BJ (cell line): ENCODE data around the gene SCD5. TPM values are rescaled to one million over a fixed set of nuclear protein-coding genes. Genes with fewer than 3 reads are reported as not detected.

Experiments used
- CTCF ChIA-PET: fragments of 350-600 bp; formaldehyde crosslinking; extraction: SDS; loops from one replicate; lab custom pipeline; 2021; ENCODE audit warnings: antibody characterized with exemption, inconsistent platforms; lab: Yijun Ruan, JAX
- POLR2A ChIA-PET: fragments of 300-600 bp; sonication (Branson Sonifier 250); formaldehyde crosslinking; extraction: SDS; loops from one replicate; lab custom pipeline; 2021; ENCODE audit warnings: antibody characterized with exemption; lab: Charles Lee
- DNase-seq: peaks from one replicate; pipeline ENCODE4 v3.0.0-alpha.2; 2011; ENCODE audit warnings: low read depth
- H3K27me3 ChIP-seq: 2 replicates; pipeline ENCODE4 v1.6.0; 2011; ENCODE audit warnings: low read length; ENCODE audit not compliant: control insufficient read depth, insufficient read depth
- H3K36me3 ChIP-seq: 2 replicates; pipeline ENCODE4 v1.5.1; 2011; ENCODE audit warnings: low read length; ENCODE audit not compliant: control insufficient read depth, insufficient read depth
- H3K4me3 ChIP-seq: 2 replicates; pipeline ENCODE4 v1.5.1; 2011; ENCODE audit warnings: low read depth, mild to moderate bottlenecking, control low read depth, low read length
- CTCF ChIP-seq: IDR thresholded peaks from 2 replicates; pipeline ENCODE4 v1.5.1; 2011; ENCODE audit warnings: low read depth, mild to moderate bottlenecking, control low read depth, inconsistent platforms, low read length, moderate library complexity; ENCODE audit not compliant: insufficient read depth
- polyA plus RNA-seq: library from polyadenylated mRNA; depleted of rRNA; stranded (reverse); fragments of >200 nt; gene quantifications from 2 replicates; pipeline ENCODE4 v1.2.3, GENCODE V29; 2011

SCD5 gene
- polyA plus RNA-seq, 1 experiment: 32.5 TPM

- CTCF ChIA-PET: no interaction called here
- TF ChIP-seq CTCF: no peak
- DNase-seq: no peak
- POLR2A ChIA-PET: interaction anchor here (0.5 kb wide), 1 partner anchor 200 kb away, joined by 3 read pairs; no protein-coding TSS in a partner anchor
- no peak overlapping the region for H3K4me3 ChIP-seq
- no peaks in the 10 kb centered on the region for H3K36me3 ChIP-seq
- peaks cover 4% of the 10 kb centered on the region for H3K27me3 ChIP-seq
Measured at GRCh38 chr4:82611982-82612381, 186.6 kb downstream of the SCD5 start.

GRCh38 chr4:82611527-82611926 lies 187.1 kb downstream of the SCD5 start:
- no peak for TF ChIP-seq CTCF
- CTCF ChIA-PET: interaction anchor here (0.6 kb wide), 1 partner anchor 12 kb away, joined by 3 read pairs; no protein-coding TSS in a partner anchor
- POLR2A ChIA-PET: interaction anchor here (0.5 kb wide), 1 partner anchor 200 kb away, joined by 3 read pairs; no protein-coding TSS in a partner anchor
- peaks cover 4% of the 10 kb centered on the region for H3K27me3 ChIP-seq
- no peaks in the 10 kb centered on the region for H3K36me3 ChIP-seq
- no peak overlapping the region for H3K4me3 ChIP-seq
- no peak for DNase-seq

- POLR2A ChIA-PET: no interaction called here
Measured at GRCh38 chr4:82610041-82610440, 188.6 kb downstream of the SCD5 start.

GRCh38 chr4:82606622-82607021 lies 192.0 kb downstream of the SCD5 start:
- Histone ChIP-seq H3K36me3 (no peaks in the 10 kb centered on the region), H3K4me3 (no peak overlapping the region), H3K27me3 (peaks cover 2% of the 10 kb centered on the region)
- ChIA-PET CTCF (no interaction called here), POLR2A (no interaction called here)
- DNase-seq: no peak
- TF ChIP-seq CTCF: no peak

More at GRCh38 chr4:82610041-82610440, 188.6 kb downstream of the SCD5 start:
- no peak for DNase-seq
- Histone ChIP-seq H3K27me3 (peaks cover 2% of the 10 kb centered on the region; the same call in 1 of the 2 replicates), H3K36me3 (no peaks in the 10 kb centered on the region), H3K4me3 (no peak overlapping the region)
- no peak for TF ChIP-seq CTCF
- CTCF ChIA-PET: no interaction called here

- TF ChIP-seq CTCF: no peak
- Histone ChIP-seq H3K27me3 (peaks cover 2% of the 10 kb centered on the region), H3K36me3 (no peaks in the 10 kb centered on the region), H3K4me3 (no peak overlapping the region)
- ChIA-PET POLR2A (no interaction called here), CTCF (no interaction called here)
- DNase-seq: no peak
Measured at GRCh38 chr4:82604522-82604921, 194.1 kb downstream of the SCD5 start.
